MM.1S (cell line): Measurements from ENCODE around the gene MPRIP.

ENCODE experiments used
- DNase-seq: peaks from one replicate; pipeline ENCODE4 v3.0.0-alpha.2; 2015
- H2AFZ ChIP-seq: fragments of 300-600 bp; sonication (generic); 2 replicates; pipeline ENCODE4 v1.6.0; 2016; ENCODE audit warnings: antibody characterized with exemption, low read length
- H3F3A ChIP-seq: fragments of 300-600 bp; sonication (generic); 2 replicates; pipeline ENCODE4 v1.6.1; 2016; ENCODE audit warnings: mild to moderate bottlenecking, antibody characterized with exemption, low read length, moderate library complexity, mixed read lengths; ENCODE audit not compliant: insufficient read depth
- H3K27ac ChIP-seq: fragments of 300-600 bp; sonication (generic); 2 replicates; pipeline ENCODE4 v1.5.1; 2016; ENCODE audit warnings: mild to moderate bottlenecking, low read length
- H3K27me3 ChIP-seq: fragments of 300-600 bp; sonication (generic); replicated peaks from 2 replicates; pipeline ENCODE4 v1.6.0; 2016; ENCODE audit warnings: low read length; ENCODE audit not compliant: insufficient read depth
- H3K36me3 ChIP-seq: fragments of 300-600 bp; sonication (generic); replicated peaks from 2 replicates; pipeline ENCODE4 v1.6.1; 2016; ENCODE audit warnings: mild to moderate bottlenecking, low read length, mixed read lengths; ENCODE audit not compliant: insufficient read depth
- H3K4me1 ChIP-seq: fragments of 300-600 bp; sonication (generic); 2 replicates; pipeline ENCODE4 v1.6.1; 2016; ENCODE audit warnings: low read length, mixed read lengths
- H3K4me2 ChIP-seq: fragments of 300-600 bp; sonication (generic); 2 replicates; pipeline ENCODE4 v1.6.0; 2016; ENCODE audit warnings: low read depth, low read length
- H3K4me3 ChIP-seq: fragments of 300-600 bp; sonication (generic); 2 replicates; pipeline ENCODE4 v1.5.1; 2016; ENCODE audit warnings: low read length, mixed read lengths
- H3K79me2 ChIP-seq: fragments of 300-600 bp; sonication (generic); 2 replicates; pipeline ENCODE4 v1.6.1; 2016; ENCODE audit warnings: mixed run types, low read length, mixed read lengths
- H3K9ac ChIP-seq: fragments of 300-600 bp; sonication (generic); 2 replicates; pipeline ENCODE4 v1.6.1; 2016; ENCODE audit warnings: low read length, mixed read lengths
- H3K9me2 ChIP-seq: fragments of 300-600 bp; sonication (generic); replicated peaks from 2 replicates; pipeline ENCODE4 v1.6.1; 2016; ENCODE audit warnings: mild to moderate bottlenecking, low read length, mixed read lengths; ENCODE audit not compliant: insufficient read depth
- H3K9me3 ChIP-seq: fragments of 300-600 bp; sonication (generic); replicated peaks from 2 replicates; pipeline ENCODE4 v1.6.1; 2016; ENCODE audit warnings: mild to moderate bottlenecking, low read length, mixed read lengths; ENCODE audit not compliant: insufficient read depth
- H4K20me1 ChIP-seq: fragments of 300-600 bp; sonication (generic); 2 replicates; pipeline ENCODE4 v1.6.1; 2016; ENCODE audit warnings: mild to moderate bottlenecking, low read length, moderate library complexity, mixed read lengths; ENCODE audit not compliant: insufficient read depth
- CTCF ChIP-seq: fragments of 300-600 bp; sonication (generic); IDR thresholded peaks from 2 replicates; pipeline ENCODE4 v1.5.1; 2016; ENCODE audit warnings: antibody characterized with exemption, low read length, mixed read lengths
- EZH2 ChIP-seq: fragments of 300-600 bp; sonication (generic); optimal IDR thresholded peaks from 2 replicates; pipeline ENCODE3; 2017; ENCODE audit warnings: low read depth, mild to moderate bottlenecking, antibody characterized with exemption, low read length, mixed read lengths
- EZH2phosphoT487 ChIP-seq: fragments of 300-600 bp; sonication (generic); IDR thresholded peaks from 2 replicates; pipeline ENCODE4 v1.6.1; 2018; ENCODE audit warnings: antibody characterized with exemption, low read length

Gene MPRIP

GRCh38 chr17:17107891-17108431 lies 65.7 kb downstream of the MPRIP start:
- Histone ChIP-seq H3K79me2 (peaks cover 91% of the 10 kb centered on the region), H2AFZ (no peak overlapping the region), H3K9me2 (no peaks in the 10 kb centered on the region), H3K4me3 (no peak overlapping the region), H3K27ac (no peak overlapping the region), H3K9me3 (no peaks in the 10 kb centered on the region), H3K36me3 (no peaks in the 10 kb centered on the region), H3K27me3 (no peaks in the 10 kb centered on the region), H3K9ac (no peak overlapping the region), H4K20me1 (0 out of 2 replicates have a peak, but pooled peaks cover 3% of the 10 kb centered on the region), H3F3A (no peaks in the 10 kb centered on the region), H3K4me2 (no peak overlapping the region), H3K4me1 (no peaks in the 10 kb centered on the region)
- TF ChIP-seq EZH2phosphoT487 (no peak), EZH2 (no peak), CTCF (no peak)
- DNase-seq = no peak

GRCh38 chr17:17108451-17109049 lies 66.3 kb downstream of the MPRIP start:
- Histone ChIP-seq H3K9ac (no peak overlapping the region), H4K20me1 (0 out of 2 replicates have a peak, but pooled peaks cover 3% of the 10 kb centered on the region), H3K27me3 (no peaks in the 10 kb centered on the region), H3K79me2 (peaks cover 96% of the 10 kb centered on the region), H3K4me2 (no peak overlapping the region), H3K9me2 (no peaks in the 10 kb centered on the region), H3K9me3 (no peaks in the 10 kb centered on the region), H3K27ac (no peak overlapping the region), H3K4me3 (no peak overlapping the region), H3K4me1 (no peaks in the 10 kb centered on the region), H3K36me3 (no peaks in the 10 kb centered on the region), H2AFZ (no peak overlapping the region), H3F3A (no peaks in the 10 kb centered on the region)
- TF ChIP-seq EZH2phosphoT487 (no peak), EZH2 (no peak), CTCF (no peak)
- DNase-seq = no peak

- Histone ChIP-seq H3K9me2 (no peaks in the 10 kb centered on the region), H2AFZ (no peak overlapping the region), H3K4me1 (no peaks in the 10 kb centered on the region), H3K9me3 (no peaks in the 10 kb centered on the region), H3F3A (no peaks in the 10 kb centered on the region), H3K79me2 (peaks cover 94% of the 10 kb centered on the region), H4K20me1 (0 out of 2 replicates have a peak, but pooled peaks cover 3% of the 10 kb centered on the region), H3K27me3 (no peaks in the 10 kb centered on the region), H3K4me2 (no peak overlapping the region), H3K36me3 (no peaks in the 10 kb centered on the region), H3K9ac (no peak overlapping the region), H3K27ac (no peak overlapping the region), H3K4me3 (no peak overlapping the region)
- DNase-seq = no peak
- TF ChIP-seq CTCF (no peak), EZH2phosphoT487 (no peak), EZH2 (no peak)
Measured at GRCh38 chr17:17109256-17109655, 67.0 kb downstream of the MPRIP start.
